GM18498 (cell line): ENCODE measurements around the gene ZNF592.

Source experiments
- ATAC-seq: cut with Tn5 transposase; IDR thresholded peaks from one replicate; pipeline ENCODE4 v1.9.1; 2021; ENCODE audit warnings: mild to moderate bottlenecking, moderate library complexity; ENCODE audit not compliant: unreplicated experiment

The ZNF592 gene

GRCh38 chr15:84773716-84774115, 25.3 kb downstream of the ZNF592 start:
- ATAC-seq = peak; percentile 48

DNA sequence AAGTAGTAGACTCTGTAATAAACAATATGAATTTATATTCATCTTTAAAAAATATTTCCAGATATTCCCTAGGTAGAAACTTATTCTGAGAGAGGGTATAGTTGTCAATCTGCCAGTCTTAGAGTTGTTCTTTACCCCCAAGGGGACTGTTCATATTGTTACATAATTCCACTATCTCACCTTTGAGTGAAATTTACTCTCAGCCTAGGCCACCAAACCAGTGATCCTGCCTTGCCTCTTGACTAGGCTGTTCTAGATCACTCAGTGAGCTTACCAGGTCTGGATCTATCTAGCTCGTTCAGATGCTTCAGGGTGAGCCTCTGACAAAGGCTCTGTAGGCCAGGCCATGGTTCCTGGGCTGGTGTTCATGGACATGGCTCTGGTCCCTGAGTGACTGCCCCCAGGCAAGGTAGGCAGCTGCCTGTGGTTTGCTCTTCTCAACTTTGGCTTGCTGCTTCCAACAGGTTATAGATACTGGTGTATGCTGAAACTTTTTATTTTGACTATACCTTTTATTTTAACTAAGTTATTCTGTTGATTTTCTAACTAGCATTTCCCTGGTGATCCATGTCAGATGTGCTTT, 27.6 kb downstream of the ZNF592 start:
- ATAC-seq = no peak

GRCh38 chr15:84778194-84778593, 29.8 kb downstream of the ZNF592 start:
- no peak for ATAC-seq

- no peak for ATAC-seq
Observed at GRCh38 chr15:84780492-84780891, 32.1 kb downstream of the ZNF592 start.

GRCh38 chr15:84781495-84781894, 33.1 kb downstream of the ZNF592 start:
- no peak for ATAC-seq

DNA sequence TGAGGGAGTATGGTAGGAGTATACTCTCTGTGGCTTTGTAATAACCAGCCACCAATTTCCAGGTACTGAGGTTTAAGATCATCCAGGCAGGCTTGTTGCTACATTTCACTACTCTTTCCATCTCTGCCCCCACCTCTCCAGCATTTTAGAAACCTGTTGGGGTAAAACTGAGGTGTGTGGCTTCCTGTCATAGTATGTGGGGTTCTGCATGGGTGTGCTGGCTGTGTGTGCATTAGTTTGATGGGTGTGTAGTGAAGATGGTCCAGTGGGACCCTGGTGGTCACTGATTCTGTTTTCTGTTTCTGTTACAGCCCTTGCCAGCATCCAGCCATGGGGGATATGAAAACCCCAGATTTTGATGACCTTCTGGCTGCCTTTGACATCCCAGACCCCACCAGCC, 34.0 kb downstream of the ZNF592 start:
- no peak for ATAC-seq

GRCh38 chr15:84783493-84784251, 35.3 kb downstream of the ZNF592 start:
- ATAC-seq = no peak

DNA sequence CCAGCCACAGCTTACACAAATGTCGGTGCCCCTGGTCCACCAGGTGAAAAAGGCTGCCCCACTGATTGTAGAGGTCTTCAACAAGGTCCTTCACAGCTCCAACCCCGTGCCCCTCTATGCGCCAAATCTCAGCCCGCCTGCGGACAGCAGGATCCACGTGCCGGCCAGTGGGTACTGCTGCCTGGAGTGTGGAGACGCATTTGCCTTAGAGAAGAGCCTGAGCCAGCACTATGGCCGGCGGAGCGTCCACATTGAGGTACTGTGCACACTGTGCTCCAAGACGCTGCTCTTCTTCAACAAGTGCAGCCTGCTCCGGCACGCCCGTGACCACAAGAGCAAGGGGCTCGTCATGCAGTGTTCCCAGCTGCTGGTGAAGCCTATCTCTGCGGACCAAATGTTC, 35.9 kb downstream of the ZNF592 start:
- ATAC-seq = no peak

DNA sequence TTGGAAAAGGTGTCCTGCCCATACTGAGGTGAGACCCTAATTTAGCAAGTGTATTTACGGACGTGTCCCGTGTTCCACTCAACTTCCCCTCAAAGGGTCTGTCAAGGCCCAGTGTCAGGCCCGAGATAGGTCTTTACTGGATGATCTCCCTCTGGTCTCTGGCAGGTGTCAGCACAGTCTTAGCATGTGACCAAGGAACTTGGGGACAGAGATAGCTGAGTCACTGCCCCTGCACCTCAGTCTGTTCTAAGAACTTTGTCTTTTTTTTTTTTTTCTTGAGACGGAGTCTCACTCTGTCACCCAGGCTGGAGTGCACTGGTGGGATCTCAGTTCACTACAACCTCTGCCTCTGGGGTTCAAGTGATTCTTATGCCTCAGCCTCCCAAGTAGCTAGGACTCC, 36.7 kb downstream of the ZNF592 start:
- ATAC-seq = no peak

GRCh38 chr15:84788500-84788899, 40.1 kb downstream of the ZNF592 start:
- no peak for ATAC-seq

DNA sequence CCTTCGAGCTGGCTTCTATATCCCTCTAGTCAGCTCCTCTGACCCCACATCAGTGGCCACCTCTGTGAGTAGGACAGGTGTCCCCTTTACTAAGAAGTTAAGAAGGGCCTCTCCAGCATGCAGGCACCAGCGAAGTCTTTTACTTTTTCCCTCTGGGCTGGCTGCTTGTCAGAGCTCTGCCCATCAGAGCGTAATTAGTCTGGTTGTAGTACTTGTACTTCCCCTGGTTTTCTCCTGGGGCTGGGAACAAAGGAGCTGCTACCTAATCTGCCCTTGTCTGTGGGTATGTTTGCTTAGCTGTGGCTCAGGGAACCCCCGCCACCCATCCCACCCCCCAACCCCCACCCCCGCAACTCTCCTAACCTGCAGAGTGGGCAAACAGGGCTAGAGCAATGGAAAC, 41.4 kb downstream of the ZNF592 start:
- ATAC-seq = no peak

DNA sequence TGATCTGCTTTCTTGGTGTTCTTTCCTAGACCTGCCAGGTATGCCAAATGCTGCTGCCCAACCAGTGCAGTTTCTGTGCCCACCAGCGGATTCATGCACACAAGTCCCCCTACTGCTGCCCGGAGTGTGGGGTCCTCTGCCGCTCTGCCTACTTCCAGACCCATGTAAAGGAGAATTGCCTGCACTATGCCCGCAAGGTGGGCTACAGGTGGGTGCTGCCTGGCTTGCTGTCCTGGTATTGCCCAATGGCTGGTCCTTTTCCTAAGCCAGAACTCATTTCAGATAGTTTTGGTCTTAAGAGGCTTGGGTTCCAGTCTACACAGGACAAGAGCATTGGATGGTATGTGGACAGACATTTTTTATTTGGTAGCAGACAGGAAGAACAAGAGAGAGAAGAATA, 42.3 kb downstream of the ZNF592 start:
- no peak for ATAC-seq

GRCh38 chr15:84791763-84792162, 43.4 kb downstream of the ZNF592 start:
- ATAC-seq = no peak

DNA sequence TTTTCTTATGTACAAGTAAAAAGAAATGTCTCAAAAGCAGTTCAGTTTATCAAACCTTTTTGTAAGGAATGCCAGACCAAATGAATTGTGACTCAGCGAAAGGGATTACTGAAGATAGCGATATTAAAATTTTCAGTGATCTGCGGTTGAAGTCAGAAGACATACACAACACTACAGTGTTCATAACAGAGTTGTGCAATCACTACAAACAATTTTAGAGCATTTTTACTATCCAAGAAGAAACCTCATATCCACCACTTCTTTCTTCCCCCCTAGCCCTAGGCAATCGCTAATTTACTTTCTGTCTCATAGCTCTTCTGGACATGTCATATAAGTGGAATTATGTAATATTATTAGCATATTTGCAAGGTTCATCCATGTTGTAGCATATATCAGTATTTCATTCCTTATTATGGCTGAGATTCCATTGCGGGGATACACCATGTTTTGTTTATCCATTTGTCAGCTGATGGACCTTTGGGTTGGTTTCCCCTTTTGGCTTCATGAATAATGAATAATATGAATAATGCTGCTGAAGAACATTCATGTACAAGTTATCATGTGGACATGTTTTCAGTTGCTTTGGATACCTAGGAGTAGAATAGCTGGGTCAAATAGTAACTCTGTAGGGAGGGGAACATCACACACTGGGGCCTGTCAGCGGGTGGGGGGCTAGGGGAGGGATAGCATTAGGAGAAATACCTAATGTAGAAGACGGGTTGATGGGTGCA, 45.2 kb downstream of the ZNF592 start:
- ATAC-seq = no peak

GRCh38 chr15:84794162-84794547, 45.8 kb downstream of the ZNF592 start:
- ATAC-seq = no peak

DNA sequence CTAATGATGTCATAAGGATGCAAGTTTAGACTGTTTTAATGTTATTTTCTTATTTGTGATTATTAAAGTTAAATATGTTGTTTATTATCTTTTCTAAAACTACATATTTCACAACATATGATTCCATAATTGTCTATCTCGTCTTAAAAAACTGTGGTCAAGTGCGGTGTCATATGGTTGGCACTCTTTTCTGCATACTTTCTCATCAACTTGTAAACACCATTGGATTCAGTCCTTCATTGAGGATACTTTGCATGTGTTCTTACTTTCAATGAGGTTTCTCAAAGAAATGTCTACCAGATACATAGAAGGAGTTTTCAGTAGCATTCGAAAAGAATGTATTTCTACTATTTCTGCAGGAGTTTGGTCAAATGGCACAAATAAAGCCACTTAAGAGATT, 46.8 kb downstream of the ZNF592 start:
- no peak for ATAC-seq

DNA sequence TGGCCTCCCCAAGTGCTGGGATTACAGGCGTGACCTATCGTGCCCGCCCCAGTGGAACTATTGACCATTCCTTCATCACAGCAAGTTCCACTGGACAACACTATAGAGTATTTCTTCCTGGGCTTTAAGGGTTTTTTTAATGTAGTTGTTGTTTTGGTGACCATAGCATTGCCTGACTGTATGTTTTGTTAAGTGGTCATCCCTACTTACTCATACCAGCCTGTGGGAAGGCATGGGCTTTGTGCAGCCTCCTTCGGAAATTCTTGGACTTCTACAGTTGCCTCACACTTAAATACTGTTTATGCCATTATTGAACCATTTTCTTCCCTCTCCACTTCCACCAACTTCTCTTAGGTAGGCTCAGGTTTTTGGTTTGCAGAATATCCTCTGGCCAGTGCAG, 48.8 kb downstream of the ZNF592 start:
- ATAC-seq = no peak

DNA sequence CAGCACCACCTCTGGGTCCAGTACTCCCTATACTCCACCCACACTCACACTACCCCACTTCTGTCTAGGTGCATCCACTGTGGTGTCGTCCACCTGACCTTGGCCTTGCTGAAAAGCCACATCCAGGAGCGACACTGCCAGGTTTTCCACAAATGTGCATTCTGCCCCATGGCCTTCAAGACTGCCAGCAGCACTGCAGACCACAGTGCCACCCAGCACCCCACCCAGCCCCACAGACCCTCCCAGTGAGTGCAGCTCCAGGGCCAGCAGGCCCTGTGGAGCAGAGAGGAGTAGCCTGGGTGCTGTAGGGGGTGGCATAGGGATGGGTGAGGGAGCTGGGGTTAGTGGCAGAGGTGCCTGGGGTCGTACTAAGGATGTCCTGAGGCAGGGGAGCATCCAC, 49.4 kb downstream of the ZNF592 start:
- ATAC-seq = no peak

DNA sequence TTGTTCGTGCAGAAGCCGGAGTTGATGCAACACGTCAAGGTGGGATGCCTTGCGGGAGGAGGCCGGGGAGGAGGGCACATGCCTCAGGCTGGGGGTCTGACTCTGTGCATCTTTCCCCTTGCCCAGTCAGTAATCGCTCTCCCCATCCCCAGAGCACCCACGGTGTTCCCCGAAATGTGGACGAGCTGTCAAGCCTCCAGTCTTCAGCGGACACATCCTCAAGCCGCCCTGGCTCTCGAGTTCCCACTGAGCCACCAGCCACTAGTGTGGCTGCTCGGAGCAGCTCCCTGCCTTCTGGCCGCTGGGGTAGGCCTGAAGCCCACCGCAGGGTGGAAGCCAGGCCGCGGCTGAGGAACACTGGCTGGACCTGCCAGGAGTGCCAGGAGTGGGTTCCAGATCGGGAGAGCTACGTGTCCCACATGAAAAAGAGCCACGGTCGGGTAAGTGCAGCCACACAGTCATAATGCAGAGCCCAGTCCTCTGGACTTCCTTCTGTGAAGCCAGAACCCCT, 50.1 kb downstream of the ZNF592 start:
- no peak for ATAC-seq

DNA sequence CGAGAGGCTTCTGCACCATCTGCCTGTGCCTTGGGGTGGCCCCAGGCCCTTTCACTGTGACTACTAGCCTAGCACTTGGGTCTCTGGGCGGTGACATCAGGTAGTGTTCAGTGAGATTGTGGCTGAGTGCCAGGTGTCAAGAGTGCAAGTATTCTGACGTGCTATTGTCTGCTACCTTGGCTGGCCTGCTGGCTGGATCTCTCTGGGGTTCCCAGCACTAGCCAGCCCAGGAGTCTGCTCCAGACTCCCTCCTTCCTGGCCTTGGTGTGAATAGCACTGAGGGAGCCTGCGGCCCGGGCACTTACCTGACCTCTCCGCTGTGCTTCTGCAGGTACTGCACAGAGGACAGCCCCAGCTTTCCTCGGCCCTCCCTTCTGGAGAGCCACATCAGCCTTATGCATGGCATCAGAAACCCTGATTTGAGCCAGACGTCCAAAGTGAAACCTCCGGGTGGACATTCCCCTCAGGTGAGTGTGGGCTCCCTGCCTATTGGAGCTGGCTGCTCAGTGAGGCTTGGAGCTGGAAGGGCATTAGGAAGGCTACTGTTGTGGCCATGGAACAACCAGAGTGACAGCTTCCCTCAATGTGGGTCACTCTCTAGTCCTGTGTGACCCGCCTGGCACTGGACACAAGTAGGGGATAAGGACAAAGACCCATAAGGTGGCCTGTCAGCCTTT, 51.3 kb downstream of the ZNF592 start:
- no peak for ATAC-seq

GRCh38 chr15:84800365-84800806, 52.0 kb downstream of the ZNF592 start:
- no peak for ATAC-seq
